Osteoblast (primary cell): Measurements from ENCODE around the gene MYO3B. TPM values are rescaled to one million over a fixed set of nuclear protein-coding genes. Genes with fewer than 3 reads are reported as not detected.

ENCODE experiments used
- DNase-seq: peaks from one replicate; pipeline ENCODE4 v3.0.0; 2011; ENCODE audit warnings: low spot score, mixed read lengths; ENCODE audit not compliant: insufficient read length; ENCODE audit errors: missing footprints
- H2AFZ ChIP-seq: 2 replicates; pipeline ENCODE4 v1.6.0; 2011; ENCODE audit warnings: mild to moderate bottlenecking, low read length
- H3K27ac ChIP-seq: 2 replicates; pipeline ENCODE4 v1.5.1; 2011; ENCODE audit warnings: mild to moderate bottlenecking, low read depth, low read length, moderate library complexity
- H3K27me3 ChIP-seq: 2 replicates; pipeline ENCODE4 v1.6.0; 2012; ENCODE audit warnings: mild to moderate bottlenecking, control low read depth, inconsistent platforms, low read length, moderate library complexity; ENCODE audit not compliant: insufficient read depth
- H3K36me3 ChIP-seq: 2 replicates; pipeline ENCODE4 v1.5.1; 2011; ENCODE audit warnings: mild to moderate bottlenecking, low read length, control low read depth, moderate library complexity; ENCODE audit not compliant: insufficient read depth
- H3K4me1 ChIP-seq: 2 replicates; pipeline ENCODE4 v1.5.1; 2011; ENCODE audit warnings: mild to moderate bottlenecking, low read length, control low read depth, moderate library complexity; ENCODE audit not compliant: insufficient read depth
- H3K4me2 ChIP-seq: 2 replicates; pipeline ENCODE4 v1.6.0; 2011; ENCODE audit warnings: mild to moderate bottlenecking, low read length; ENCODE audit not compliant: insufficient read depth
- H3K4me3 ChIP-seq: fragments of 200-600 bp; sonication (generic); 3 replicates; pipeline ENCODE4 v1.5.1; 2012; ENCODE audit warnings: mild to moderate bottlenecking, low read length, inconsistent platforms; ENCODE audit not compliant: insufficient read depth
- H3K79me2 ChIP-seq: 2 replicates; pipeline ENCODE4 v1.6.0; 2012; ENCODE audit warnings: mild to moderate bottlenecking, low read length, control low read depth, inconsistent platforms; ENCODE audit not compliant: insufficient read depth
- H3K9me3 ChIP-seq: 2 replicates; pipeline ENCODE4 v1.5.1; 2011; ENCODE audit warnings: low read depth, low read length, control low read depth
- H4K20me1 ChIP-seq: 2 replicates; pipeline ENCODE4 v1.6.0; 2012; ENCODE audit warnings: mild to moderate bottlenecking, low read length, control low read depth; ENCODE audit not compliant: insufficient read depth
- CTCF ChIP-seq: IDR thresholded peaks from 2 replicates; pipeline ENCODE4 v1.5.1; 2011; ENCODE audit warnings: mild to moderate bottlenecking, low read depth, low read length, moderate library complexity; ENCODE audit errors: extremely low read depth
- total RNA-seq: library from RNA; depleted of rRNA; stranded (reverse); fragments of >200 nt; gene quantifications from 2 replicates; pipeline ENCODE4 v1.2.3, GENCODE V29; 2012

The MYO3B gene
- total RNA-seq, 1 donor, result 0.36 TPM

DNA sequence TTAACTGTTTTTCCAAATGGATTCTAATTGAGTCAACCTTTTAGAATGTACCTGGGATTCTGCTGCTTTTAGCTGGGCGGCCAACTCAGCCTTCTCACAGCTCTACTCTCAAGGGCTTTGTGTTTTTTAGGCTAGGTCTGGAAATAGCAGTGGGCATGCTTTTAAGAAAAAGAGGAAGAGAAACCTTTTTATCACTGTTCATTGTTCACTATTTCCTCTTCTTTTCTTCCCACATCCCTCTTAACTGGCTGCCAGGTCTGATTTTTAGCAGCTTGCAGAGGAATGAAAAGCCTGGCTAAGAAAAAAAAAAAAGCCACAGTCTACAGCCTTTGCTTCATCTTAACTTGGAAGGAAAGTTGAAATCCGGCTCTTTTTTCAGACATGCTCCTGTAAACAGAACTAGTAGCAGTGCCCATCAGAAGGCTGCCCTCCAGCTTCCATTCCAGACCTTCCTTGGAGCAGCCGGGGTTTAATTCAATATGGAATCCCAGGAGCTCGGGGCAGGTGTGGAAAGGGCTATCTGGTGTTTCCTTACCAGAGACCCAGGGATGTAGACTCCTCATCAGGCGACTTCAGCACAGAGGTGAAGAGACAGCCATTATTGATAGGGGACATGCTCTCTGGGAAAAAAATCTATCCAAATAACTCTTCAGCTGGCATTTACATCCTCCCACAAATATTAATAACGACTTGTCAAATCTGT is 230.7 kb downstream of the MYO3B start:
- Histone ChIP-seq H3K4me2 (peak overlapping the region; percentile 69), H3K79me2 (no peaks in the 10 kb centered on the region), H2AFZ (no peak overlapping the region), H3K27me3 (peaks cover 12% of the 10 kb centered on the region), H3K36me3 (no peaks in the 10 kb centered on the region), H3K4me1 (no peaks in the 10 kb centered on the region), H3K27ac (no peak overlapping the region), H3K9me3 (no peaks in the 10 kb centered on the region), H3K4me3 (no peak overlapping the region), H4K20me1 (no peaks in the 10 kb centered on the region)
- no peak for TF ChIP-seq CTCF
- no peak for DNase-seq

DNA sequence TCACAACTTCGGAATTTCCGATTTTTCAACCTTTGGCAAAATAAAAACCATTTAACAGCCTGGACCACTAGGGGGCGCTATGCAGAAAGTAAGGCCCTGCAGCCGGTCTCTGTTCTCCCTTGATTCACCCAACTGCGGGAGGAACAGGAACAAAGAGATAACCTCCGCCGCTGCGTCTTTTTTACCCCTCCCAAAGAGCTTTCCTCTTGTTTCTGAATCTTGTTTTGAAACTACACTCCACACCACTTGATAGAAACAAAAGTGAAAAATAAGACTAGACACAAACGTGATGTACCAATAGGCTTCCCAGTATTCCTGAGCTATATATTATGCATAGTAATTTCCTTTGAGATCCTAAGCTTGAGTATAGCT is 231.2 kb downstream of the MYO3B start:
- TF ChIP-seq CTCF, result peak; percentile 86
- Histone ChIP-seq H3K4me1 (no peaks in the 10 kb centered on the region), H3K4me2 (peak overlapping the region; percentile 69), H3K27ac (no peak overlapping the region), H2AFZ (peak overlapping the region; percentile 56), H3K9me3 (no peaks in the 10 kb centered on the region), H3K27me3 (peaks cover 12% of the 10 kb centered on the region), H3K79me2 (no peaks in the 10 kb centered on the region), H3K36me3 (no peaks in the 10 kb centered on the region), H3K4me3 (peak overlapping the region; percentile 39), H4K20me1 (no peaks in the 10 kb centered on the region)
- no peak for DNase-seq

- no peaks in the 10 kb centered on the region for H3K79me2 ChIP-seq
- H2AFZ ChIP-seq, result no peak overlapping the region
- no peak overlapping the region for H3K4me2 ChIP-seq
- H3K36me3 ChIP-seq, result no peaks in the 10 kb centered on the region
- DNase-seq, result no peak
- TF ChIP-seq CTCF, result no peak
- no peak overlapping the region for H3K27ac ChIP-seq
- no peaks in the 10 kb centered on the region for H3K9me3 ChIP-seq
- H4K20me1 ChIP-seq, result no peaks in the 10 kb centered on the region
- peaks cover 12% of the 10 kb centered on the region for H3K27me3 ChIP-seq
- H3K4me1 ChIP-seq, result no peaks in the 10 kb centered on the region
- H3K4me3 ChIP-seq, result no peak overlapping the region
Observed at GRCh38 chr2:170411660-170412059, 233.7 kb downstream of the MYO3B start.

- Histone ChIP-seq H2AFZ (no peak overlapping the region), H3K4me3 (no peak overlapping the region), H3K79me2 (no peaks in the 10 kb centered on the region), H3K36me3 (no peaks in the 10 kb centered on the region), H3K27me3 (no peaks in the 10 kb centered on the region), H3K4me2 (no peak overlapping the region), H3K9me3 (no peaks in the 10 kb centered on the region), H3K4me1 (no peaks in the 10 kb centered on the region), H3K27ac (no peak overlapping the region), H4K20me1 (no peaks in the 10 kb centered on the region)
- no peak for TF ChIP-seq CTCF
- no peak for DNase-seq
Observed at GRCh38 chr2:170420961-170421687, 243.2 kb downstream of the MYO3B start.
